Pancreas (tissue), 10 donors: ENCODE data around the gene C10orf95. TPM values are rescaled to one million over a fixed set of nuclear protein-coding genes. Genes with fewer than 3 reads are reported as not detected.

Experiments
- ATAC-seq, 4 donors: fragments of 200-7000 bp; cut with Tn5 transposase; one replicate each; pipeline versions ENCODE4 v1.8.0 to v1.9.1; 2020; ENCODE audit warnings: mild to moderate bottlenecking in 4 of 4, moderate library complexity in 4 of 4
- DNase-seq, 6 donors: peaks; one replicate each; pipeline ENCODE4 v3.0.0-alpha.2; 2020
- FAIRE-seq: peaks from 2 replicates; lab custom pipeline; 2012; peaks lifted over from hg19 to GRCh38; lab: Jason Lieb, UNC
- H3K27ac ChIP-seq, 4 donors: fragments of 200-600 bp; sonication (generic); 1 replicate in 3 of 4; 2 replicates in 1 of 4; pipeline versions ENCODE4 v1.5.0 to v1.8.0; 2020
- H3K27me3 ChIP-seq, 4 donors: fragments of 200-600 bp; one replicate each; pipeline ENCODE4 v1.8.0; 2021
- H3K36me3 ChIP-seq, 3 donors: fragments of 200-600 bp; sonication (generic) in 1 of 3; one replicate each; pipeline versions ENCODE4 v1.5.0 to v1.8.0; 2020 to 2021
- H3K4me1 ChIP-seq, 3 donors: fragments of 200-600 bp; one replicate each; pipeline ENCODE4 v1.8.0; 2021
- H3K4me3 ChIP-seq, 4 donors: fragments of 200-600 bp; sonication (generic) in 2 of 4; one replicate each; pipeline versions ENCODE4 v1.5.0 to v1.8.0; 2020 to 2021
- H3K9me3 ChIP-seq, 4 donors: fragments of 200-600 bp; one replicate each; pipeline ENCODE4 v1.8.0; 2021
- CTCF ChIP-seq, 4 donors: fragments of 200-600 bp; sonication (generic) in 3 of 4; IDR thresholded peaks; one replicate each; pipeline versions ENCODE4 v1.5.0 to v1.8.0; 2021; ENCODE audit warnings: antibody characterized with exemption in 4 of 4
- WGBS, 2 donors: extraction: QIAGEN DNeasy Blood & Tissue Kit; methylation state at CpG; one replicate each; pipeline ENCODE4 v1.1.7; 2013; 5-methylcytosine and 5-hydroxymethylcytosine counted together
- intact Hi-C, 3 donors: fragments of 100-400 bp; cut with DNase I; formaldehyde crosslinking; loops; one replicate each; pipeline versions ENCODE4 v1.11.1 to v1.14.2; 2022
- polyA plus RNA-seq, 2 donors: library from polyadenylated mRNA; stranded (reverse); fragments of 200-250 nt; gene quantifications; one replicate each; pipeline ENCODE4 v1.2.3, GENCODE V29; 2013
- total RNA-seq, 6 donors: library from RNA; stranded (reverse); fragmentation: NEBNext Ultra II Directional in 4 of 6; extraction: Animal tissue kit (Norgen Biotek cat#: 25700) in 4 of 6; gene quantifications; one replicate each; pipeline versions ENCODE4 v1.2.1 to v1.2.4, GENCODE V29; 2021 to 2023
- donor health status: healthy with polysubstance abuse.
- donor health status: DM: no; HTN: no; CAD: no; lungs with moderate emphysema.
- donor health status: DM: no; HTN: no; CAD: no.
- donor health status: control.
- donor health status: control.
- donor health status: Bipolar disorder and iron deficiency.
- donor health status: DM: yes; HTN: yes; CAD: no.
- donor health status: DM: no; HTN: no; CAD: no.
- donor health status: DM: no; HTN: no; CAD: no.
- donor health status: DM: yes; HTN: yes; CAD: no.

The C10orf95 gene
- total and polyA plus RNA-seq, 8 donors, result 0.37 to 1.2 (median 0.46) TPM

- no peak overlapping the region for H3K4me3 ChIP-seq
- no peaks in the 10 kb centered on the region for H3K36me3 ChIP-seq
- no peak overlapping the region for H3K27ac ChIP-seq
- ATAC-seq (no peak), DNase-seq (peak in 1 of 6 donors; percentile 60), FAIRE-seq (no peak)
- 77 to 78% methylated on average over 14 to 17 of the region's 17 CpGs for WGBS, 2 donors
- TF ChIP-seq CTCF (IDR thresholded peaks at IDR 0.05), result no peak
- intact Hi-C loops, result loop anchor here in 1 of 3 donors (10.0 kb wide), 1 partner anchor 180 kb away; no protein-coding TSS in a partner anchor
- H3K27me3 ChIP-seq, result peaks cover 0 to 5% (median 0%) of the 10 kb centered on the region in 4 donors
- H3K4me1 ChIP-seq, result peaks cover 0 to 5% (median 0%) of the 10 kb centered on the region in 3 donors
- H3K9me3 ChIP-seq, result no peaks in the 10 kb centered on the region
Observed at GRCh38 chr10:102404361-102405107, 46.8 kb downstream of the C10orf95 start.

- no peak for TF ChIP-seq CTCF (IDR thresholded peaks at IDR 0.05)
- Histone ChIP-seq H3K4me3 (no peak overlapping the region), H3K27me3 (no peaks in the 10 kb centered on the region), H3K4me1 (peaks cover 0 to 13% (median 0%) of the 10 kb centered on the region in 3 donors), H3K36me3 (no peaks in the 10 kb centered on the region), H3K27ac (no peak overlapping the region), H3K9me3 (no peaks in the 10 kb centered on the region)
- FAIRE-seq (no peak), ATAC-seq (no peak), DNase-seq (peak in 3 of 6 donors; percentile 40 to 69 (median 55))
- intact Hi-C loops, result loop anchor here in 1 of 3 donors (10.0 kb wide), 1 partner anchor 182 kb away; no protein-coding TSS in a partner anchor
- WGBS, 2 donors, result 85 to 87% methylated on average over 13 of the region's 13 CpGs
Observed at GRCh38 chr10:102403115-102403514, 48.2 kb downstream of the C10orf95 start.

GRCh38 chr10:102402512-102402896 is 48.8 kb downstream of the C10orf95 start:
- FAIRE-seq (no peak), ATAC-seq (no peak), DNase-seq (no peak)
- Histone ChIP-seq H3K4me3 (no peak overlapping the region), H3K27me3 (no peaks in the 10 kb centered on the region), H3K27ac (no peak overlapping the region), H3K36me3 (no peaks in the 10 kb centered on the region), H3K4me1 (peaks cover 0 to 13% (median 0%) of the 10 kb centered on the region in 3 donors), H3K9me3 (no peaks in the 10 kb centered on the region)
- intact Hi-C loops, result loop anchor here in 1 of 3 donors (10.0 kb wide), 1 partner anchor 182 kb away; no protein-coding TSS in a partner anchor
- 84 to 92% methylated on average over 5 of the region's 5 CpGs for WGBS, 2 donors
- TF ChIP-seq CTCF (IDR thresholded peaks at IDR 0.05), result no peak

- 85 to 90% methylated on average over 18 of the region's 18 CpGs for whole genome bisulfite sequencing, 2 donors
- no peak overlapping the region for H3K27ac ChIP-seq
- intact Hi-C loops, result loop anchor here in 1 of 3 donors (10.0 kb wide), 1 partner anchor 183 kb away; no protein-coding TSS in a partner anchor
- H3K36me3 ChIP-seq, result no peaks in the 10 kb centered on the region
- no peak for TF ChIP-seq CTCF (IDR thresholded peaks at IDR 0.05)
- no peaks in the 10 kb centered on the region for H3K27me3 ChIP-seq
- H3K9me3 ChIP-seq, result no peaks in the 10 kb centered on the region
- ATAC-seq (no peak), DNase-seq (peak in 2 of 6 donors; percentile 56 to 80), FAIRE-seq (no peak)
- peaks cover 0 to 16% (median 0%) of the 10 kb centered on the region in 3 donors for H3K4me1 ChIP-seq
- H3K4me3 ChIP-seq, result no peak overlapping the region
Observed at GRCh38 chr10:102401735-102402511, 49.4 kb downstream of the C10orf95 start.
